Nephron (organoid): ENCODE data around the gene FXYD6.

Experiments
- H3K27ac Mint-ChIP-seq, 3 experiments: 2 replicates each; pipeline ENCODE4 v1.8.0; 2020; ENCODE audit warnings: mixed read lengths in 3 of 3, mild to moderate bottlenecking in 2 of 3, moderate library complexity in 1 of 3
- H3K27me3 Mint-ChIP-seq: 2 replicates; pipeline ENCODE4 v1.8.0; 2021; ENCODE audit warnings: low read depth, mild to moderate bottlenecking, moderate library complexity, mixed read lengths
- H3K36me3 Mint-ChIP-seq: 2 replicates; pipeline ENCODE4 v1.8.0; 2020; ENCODE audit warnings: low read depth, mixed read lengths
- H3K4me1 Mint-ChIP-seq: 2 replicates; pipeline ENCODE4 v1.8.0; 2020; ENCODE audit warnings: mixed read lengths
- H3K4me3 Mint-ChIP-seq, 3 experiments: 2 replicates each; pipeline ENCODE4 v1.8.0; 2020; ENCODE audit warnings: mild to moderate bottlenecking in 3 of 3, mixed read lengths in 3 of 3, moderate library complexity in 2 of 3
- H3K9me3 Mint-ChIP-seq: 2 replicates; pipeline ENCODE4 v1.8.0; 2020; ENCODE audit warnings: mixed read lengths
- TF ChIP-seq, protein P1 (sequence below), 3 experiments: fragments of 200-600 bp; sonication (generic); IDR thresholded peaks; one replicate each; pipeline ENCODE4 v1.5.0; 2021; ENCODE audit warnings: antibody characterized with exemption in 3 of 3; ENCODE audit not compliant: unreplicated experiment in 3 of 3

Gene FXYD6

GRCh38 chr11:117888139-117888566 is 11.7 kb upstream of the FXYD6 start:
- Mint-ChIP-seq H3K36me3 (no peaks in the 10 kb centered on the region), H3K4me1 (peaks cover 46% of the 10 kb centered on the region), H3K4me3 (no peak overlapping the region), H3K9me3 (peaks cover 16% of the 10 kb centered on the region), H3K27ac (peak overlapping the region in 2 of 3 experiments; percentile 20 to 66), H3K27me3 (no peaks in the 10 kb centered on the region)
- TF ChIP-seq, protein P1, sequence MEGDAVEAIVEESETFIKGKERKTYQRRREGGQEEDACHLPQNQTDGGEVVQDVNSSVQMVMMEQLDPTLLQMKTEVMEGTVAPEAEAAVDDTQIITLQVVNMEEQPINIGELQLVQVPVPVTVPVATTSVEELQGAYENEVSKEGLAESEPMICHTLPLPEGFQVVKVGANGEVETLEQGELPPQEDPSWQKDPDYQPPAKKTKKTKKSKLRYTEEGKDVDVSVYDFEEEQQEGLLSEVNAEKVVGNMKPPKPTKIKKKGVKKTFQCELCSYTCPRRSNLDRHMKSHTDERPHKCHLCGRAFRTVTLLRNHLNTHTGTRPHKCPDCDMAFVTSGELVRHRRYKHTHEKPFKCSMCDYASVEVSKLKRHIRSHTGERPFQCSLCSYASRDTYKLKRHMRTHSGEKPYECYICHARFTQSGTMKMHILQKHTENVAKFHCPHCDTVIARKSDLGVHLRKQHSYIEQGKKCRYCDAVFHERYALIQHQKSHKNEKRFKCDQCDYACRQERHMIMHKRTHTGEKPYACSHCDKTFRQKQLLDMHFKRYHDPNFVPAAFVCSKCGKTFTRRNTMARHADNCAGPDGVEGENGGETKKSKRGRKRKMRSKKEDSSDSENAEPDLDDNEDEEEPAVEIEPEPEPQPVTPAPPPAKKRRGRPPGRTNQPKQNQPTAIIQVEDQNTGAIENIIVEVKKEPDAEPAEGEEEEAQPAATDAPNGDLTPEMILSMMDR (IDR thresholded peaks at IDR 0.05; ENCODE audit: unreplicated experiment in 3 of 3), result no peak

GRCh38 chr11:117887431-117888138 is 11.1 kb upstream of the FXYD6 start:
- Mint-ChIP-seq H3K36me3 (no peaks in the 10 kb centered on the region), H3K9me3 (peaks cover 13% of the 10 kb centered on the region), H3K27me3 (peaks cover under 1% of the 10 kb centered on the region), H3K4me3 (no peak overlapping the region), H3K4me1 (peaks cover 51% of the 10 kb centered on the region), H3K27ac (peak overlapping the region in 2 of 3 experiments; percentile 20 to 66)
- TF ChIP-seq, protein P1 (IDR thresholded peaks at IDR 0.05; ENCODE audit: unreplicated experiment in 3 of 3), result no peak

DNA sequence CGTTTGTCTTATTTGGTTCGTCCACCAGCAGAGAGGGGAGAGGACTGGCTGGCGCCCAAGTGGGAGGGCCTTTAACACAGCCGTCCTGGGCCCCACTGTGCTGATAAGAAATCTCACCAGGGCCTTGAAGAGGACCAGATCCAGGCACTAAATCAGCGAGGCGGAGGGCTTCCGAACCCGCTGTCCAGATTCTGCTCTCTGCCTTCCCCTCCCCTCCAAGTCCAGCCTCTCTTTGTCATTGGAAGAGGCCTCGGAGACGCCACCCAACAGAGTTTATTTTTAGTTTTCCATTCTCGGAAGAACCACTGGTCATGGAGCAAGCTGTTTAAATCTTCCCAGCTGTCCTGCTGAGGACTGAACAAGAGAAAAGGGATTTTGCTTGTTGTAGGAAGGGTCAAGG is 9.3 kb upstream of the FXYD6 start:
- Mint-ChIP-seq H3K27me3 (peaks cover 7% of the 10 kb centered on the region), H3K36me3 (no peaks in the 10 kb centered on the region), H3K27ac (peak overlapping the region; percentile 90 to 99 (median 95)), H3K9me3 (peaks cover 9% of the 10 kb centered on the region), H3K4me3 (peak overlapping the region; percentile 41 to 82 (median 73)), H3K4me1 (peaks cover 66% of the 10 kb centered on the region)
- TF ChIP-seq, protein P1 (IDR thresholded peaks at IDR 0.05; ENCODE audit: unreplicated experiment in 3 of 3), result no peak

GRCh38 chr11:117884994-117885393 is 8.5 kb upstream of the FXYD6 start:
- no peaks in the 10 kb centered on the region for H3K36me3 Mint-ChIP-seq
- H3K27ac Mint-ChIP-seq, result peak overlapping the region; percentile 90 to 99 (median 95)
- H3K27me3 Mint-ChIP-seq, result peaks cover 14% of the 10 kb centered on the region
- H3K9me3 Mint-ChIP-seq, result peaks cover 7% of the 10 kb centered on the region
- H3K4me1 Mint-ChIP-seq, result peaks cover 74% of the 10 kb centered on the region
- peak overlapping the region in 1 of 3 experiments; percentile 30 for H3K4me3 Mint-ChIP-seq
- TF ChIP-seq, protein P1 (IDR thresholded peaks at IDR 0.05; ENCODE audit: unreplicated experiment in 3 of 3), result no peak

DNA sequence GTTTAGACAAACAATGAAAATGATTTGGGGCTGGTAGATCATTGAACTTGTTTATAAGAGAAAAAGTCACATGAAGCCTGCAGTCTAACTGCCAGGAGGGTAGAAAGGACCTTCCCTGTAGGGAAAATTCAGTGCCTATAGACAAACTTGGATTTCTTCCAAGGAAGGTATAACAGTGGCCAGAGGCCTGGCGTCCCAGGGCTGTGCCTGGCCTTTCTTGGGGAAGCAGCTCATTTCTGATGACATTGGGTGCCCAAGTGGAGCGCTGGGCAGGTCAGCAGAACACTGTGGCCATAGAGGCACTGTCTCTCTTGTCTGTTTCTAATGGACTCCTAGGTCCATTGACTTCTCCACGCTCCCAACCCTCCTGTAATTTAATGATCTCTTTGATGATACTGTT is 6.6 kb upstream of the FXYD6 start:
- Mint-ChIP-seq H3K27me3 (peaks cover 25% of the 10 kb centered on the region), H3K36me3 (no peaks in the 10 kb centered on the region), H3K4me1 (peaks cover 76% of the 10 kb centered on the region), H3K9me3 (peaks cover 3% of the 10 kb centered on the region), H3K4me3 (no peak overlapping the region), H3K27ac (peak overlapping the region in 2 of 3 experiments; percentile 7 to 75)
- TF ChIP-seq, protein P1 (IDR thresholded peaks at IDR 0.05; ENCODE audit: unreplicated experiment in 3 of 3), result no peak
